H9 (cell line): Measurements from ENCODE around the gene ARHGEF39. TPM values are rescaled to one million over a fixed set of nuclear protein-coding genes. Genes with fewer than 3 reads are reported as not detected.

Experiments
- DNase-seq: peaks from one replicate; pipeline ENCODE4 v3.0.0-alpha.2; 2017
- H2AFZ ChIP-seq: one replicate; pipeline ENCODE4 v1.6.1; 2013; ENCODE audit warnings: mild to moderate bottlenecking, low read length, control low read depth, moderate library complexity
- H2AK5ac ChIP-seq: 2 replicates; pipeline ENCODE4 v1.6.1; 2013; ENCODE audit warnings: low read length, control low read depth, mixed read lengths; ENCODE audit not compliant: insufficient read length
- H2BK120ac ChIP-seq: one replicate; pipeline ENCODE4 v1.6.1; 2013; ENCODE audit warnings: low read depth, mild to moderate bottlenecking, low read length, control low read depth, inconsistent platforms; ENCODE audit not compliant: poor library complexity, severe bottlenecking
- H2BK12ac ChIP-seq: 2 replicates; pipeline ENCODE4 v1.6.1; 2013; ENCODE audit warnings: low read length, control low read depth, mixed read lengths, low read depth; ENCODE audit not compliant: insufficient read length
- H2BK15ac ChIP-seq: 2 replicates; pipeline ENCODE4 v1.6.1; 2013; ENCODE audit warnings: low read depth, low read length, control low read depth
- H2BK20ac ChIP-seq: one replicate; pipeline ENCODE4 v1.6.1; 2013; ENCODE audit warnings: low read depth, mild to moderate bottlenecking, low read length, control low read depth, inconsistent platforms; ENCODE audit not compliant: poor library complexity, severe bottlenecking
- H2BK5ac ChIP-seq: 2 replicates; pipeline ENCODE4 v1.6.1; 2013; ENCODE audit warnings: low read length, control low read depth, mixed read lengths; ENCODE audit not compliant: insufficient read length
- H3K14ac ChIP-seq: 2 replicates; pipeline ENCODE4 v1.6.1; 2013; ENCODE audit warnings: low read length, control low read depth; ENCODE audit not compliant: insufficient read depth
- H3K18ac ChIP-seq: 2 replicates; pipeline ENCODE4 v1.6.1; 2013; ENCODE audit warnings: low read depth, mild to moderate bottlenecking, mixed read lengths, low read length, control low read depth; ENCODE audit not compliant: insufficient read length
- H3K23ac ChIP-seq: 2 replicates; pipeline ENCODE4 v1.6.1; 2013; ENCODE audit warnings: low read length, control low read depth, mixed read lengths, low read depth; ENCODE audit not compliant: insufficient read length
- H3K23me2 ChIP-seq: 2 replicates; pipeline ENCODE4 v1.6.1; 2013; ENCODE audit warnings: low read depth, mild to moderate bottlenecking, mixed read lengths, low read length, control low read depth; ENCODE audit not compliant: insufficient read length, poor library complexity, severe bottlenecking
- H3K27ac ChIP-seq: 2 replicates; pipeline ENCODE4 v1.5.1; 2013; ENCODE audit warnings: low read length, control low read depth, mixed read lengths, low read depth; ENCODE audit not compliant: insufficient read length
- H3K27me3 ChIP-seq: 2 replicates; pipeline ENCODE4 v1.6.1; 2013; ENCODE audit warnings: low read length, control low read depth, inconsistent platforms; ENCODE audit not compliant: insufficient read depth
- H3K4ac ChIP-seq: 2 replicates; pipeline ENCODE4 v1.6.1; 2013; ENCODE audit warnings: low read depth, mild to moderate bottlenecking, control low read depth, inconsistent platforms, low read length, moderate library complexity
- H3K4me1 ChIP-seq: 2 replicates; pipeline ENCODE4 v1.6.1; 2013; ENCODE audit warnings: low read length, control low read depth, inconsistent platforms; ENCODE audit not compliant: insufficient read depth
- H3K4me2 ChIP-seq: 2 replicates; pipeline ENCODE4 v1.6.1; 2013; ENCODE audit warnings: low read length, control low read depth, mixed read lengths; ENCODE audit not compliant: insufficient read length, insufficient read depth
- H3K56ac ChIP-seq: 2 replicates; pipeline ENCODE4 v1.6.1; 2013; ENCODE audit warnings: low read depth, mild to moderate bottlenecking, mixed read lengths, low read length, control low read depth; ENCODE audit not compliant: insufficient read length
- H3K79me1 ChIP-seq: 2 replicates; pipeline ENCODE4 v1.6.1; 2013; ENCODE audit warnings: low read depth, mild to moderate bottlenecking, moderate library complexity, low read length, control low read depth, inconsistent platforms; ENCODE audit not compliant: insufficient read depth, poor library complexity, severe bottlenecking
- H3K79me2 ChIP-seq: 2 replicates; pipeline ENCODE4 v1.6.1; 2013; ENCODE audit warnings: low read length, control low read depth, inconsistent platforms; ENCODE audit not compliant: insufficient read depth
- H3K9ac ChIP-seq: 2 replicates; pipeline ENCODE4 v1.6.1; 2013; ENCODE audit warnings: low read length, control low read depth, mixed read lengths; ENCODE audit not compliant: insufficient read length; ENCODE audit errors: extremely low read depth
- H3K9me3 ChIP-seq: one replicate; pipeline ENCODE4 v1.6.1; 2013; ENCODE audit warnings: low read depth, low read length, inconsistent platforms; ENCODE audit not compliant: control insufficient read depth
- H3T11ph ChIP-seq: one replicate; pipeline ENCODE4 v1.6.1; 2013; ENCODE audit warnings: mild to moderate bottlenecking, low read length, control low read depth, inconsistent platforms
- H4K20me1 ChIP-seq: one replicate; pipeline ENCODE4 v1.6.1; 2013; ENCODE audit not compliant: control insufficient read depth, insufficient read length, insufficient read depth
- H4K5ac ChIP-seq: 2 replicates; pipeline ENCODE4 v1.6.1; 2013; ENCODE audit warnings: low read depth, mild to moderate bottlenecking, mixed read lengths, low read length, control low read depth; ENCODE audit not compliant: insufficient read length
- H4K8ac ChIP-seq: replicated peaks from 2 replicates; pipeline ENCODE4 v1.6.1; 2013; ENCODE audit warnings: low read length, control low read depth, mixed read lengths, low read depth; ENCODE audit not compliant: insufficient read length
- H4K91ac ChIP-seq: 2 replicates; pipeline ENCODE4 v1.6.1; 2013; ENCODE audit warnings: low read depth, mild to moderate bottlenecking, moderate library complexity, mixed read lengths, low read length, control low read depth; ENCODE audit not compliant: insufficient read length
- H3K27ac Mint-ChIP-seq, 3 experiments: 2 replicates in 2 of 3; 3 replicates in 1 of 3; pipeline ENCODE4 v1.8.0; 2020 to 2021; ENCODE audit warnings: mixed read lengths in 3 of 3, mild to moderate bottlenecking in 1 of 3, moderate library complexity in 1 of 3
- H3K27me3 Mint-ChIP-seq: 2 replicates; pipeline ENCODE4 v1.8.0; 2021; ENCODE audit warnings: low read depth, mild to moderate bottlenecking, moderate library complexity, mixed read lengths
- H3K36me3 Mint-ChIP-seq, 3 experiments: 2 replicates in 2 of 3; 3 replicates in 1 of 3; pipeline ENCODE4 v1.8.0; 2020 to 2021; ENCODE audit warnings: low read depth in 3 of 3, mixed read lengths in 3 of 3; ENCODE audit not compliant: insufficient read depth in 1 of 3
- H3K4me1 Mint-ChIP-seq, 2 experiments: 2 replicates each; pipeline ENCODE4 v1.8.0; 2020; ENCODE audit warnings: mixed read lengths in 2 of 2
- H3K4me3 Mint-ChIP-seq, 2 experiments: 2 replicates in 1 of 2; 3 replicates in 1 of 2; pipeline ENCODE4 v1.8.0; 2020 to 2021; ENCODE audit warnings: mild to moderate bottlenecking in 2 of 2, mixed read lengths in 2 of 2, moderate library complexity in 1 of 2
- H3K9me3 Mint-ChIP-seq, 2 experiments: 2 replicates in 1 of 2; 3 replicates in 1 of 2; pipeline ENCODE4 v1.8.0; 2020; ENCODE audit warnings: mild to moderate bottlenecking in 2 of 2, mixed read lengths in 2 of 2, moderate library complexity in 1 of 2
- CTCF ChIP-seq: fragments of 200-600 bp; sonication (generic); conservative IDR thresholded peaks from 3 replicates; pipeline ENCODE4 v1.8.0; 2021; ENCODE audit warnings: antibody characterized with exemption, mild to moderate bottlenecking
- WGBS: extraction: QIAGEN DNeasy Blood & Tissue Kit; methylation state at CpG from one replicate; pipeline ENCODE4 v1.1.7; 2013; ENCODE audit warnings: missing lambda C conversion rate, low lambda C conversion rate, mixed read lengths; ENCODE audit not compliant: insufficient read length; ENCODE audit errors: extremely low coverage; 5-methylcytosine and 5-hydroxymethylcytosine counted together
- total RNA-seq: library from RNA; stranded (reverse); gene quantifications from 2 replicates; pipeline ENCODE4 v1.2.1, GENCODE V29; 2021

ARHGEF39 gene
- total RNA-seq, 1 experiment from 2014 or later = 24.4 TPM

- DNase-seq = no peak
- Mint-ChIP-seq H3K27ac (no peak overlapping the region; a peak in 1 of 7 replicates), H3K4me3 (no peak overlapping the region), H3K9me3 (no peaks in the 10 kb centered on the region; a peak in 1 of 5 replicates), H3K36me3 (peaks cover 41 to 69% (median 64%) of the 10 kb centered on the region in 3 experiments; a peak in 6 of 7 replicates), H3K4me1 (peaks cover 34 to 36% of the 10 kb centered on the region in 2 experiments), H3K27me3 (no peaks in the 10 kb centered on the region)
- H3K79me2 ChIP-seq = no peaks in the 10 kb centered on the region; the same call in 1 of the 2 replicates
- no peak overlapping the region for H2BK5ac ChIP-seq
- peaks cover 3% of the 10 kb centered on the region for H3K4me1 ChIP-seq
- H3T11ph ChIP-seq = no peak overlapping the region
- no peak overlapping the region for H2BK20ac ChIP-seq
- H3K56ac ChIP-seq = no peak overlapping the region
- H3K27me3 ChIP-seq = no peaks in the 10 kb centered on the region
- H3K79me1 ChIP-seq = no peaks in the 10 kb centered on the region
- no peaks in the 10 kb centered on the region for H3K9me3 ChIP-seq
- H3K9ac ChIP-seq = no peak overlapping the region
- H3K27ac ChIP-seq = no peak overlapping the region
- H3K4ac ChIP-seq = no peak overlapping the region
- no peak overlapping the region for H2AK5ac ChIP-seq
- no peak overlapping the region for H2AFZ ChIP-seq
- H3K23me2 ChIP-seq = peaks cover 6% of the 10 kb centered on the region
- H2BK15ac ChIP-seq = no peak overlapping the region
- no peak overlapping the region for H4K5ac ChIP-seq
- no peak overlapping the region for H3K4me2 ChIP-seq
- H4K91ac ChIP-seq = no peak overlapping the region
- H3K14ac ChIP-seq = no peak overlapping the region
- H2BK120ac ChIP-seq = no peak overlapping the region
- no peak overlapping the region for H4K8ac ChIP-seq
- H3K18ac ChIP-seq = no peak overlapping the region
- H2BK12ac ChIP-seq = no peak overlapping the region
- H3K23ac ChIP-seq = no peak overlapping the region
- WGBS = no CpG with 5 or more reads among the region's 13 CpGs
- no peaks in the 10 kb centered on the region for H4K20me1 ChIP-seq
- no peak for TF ChIP-seq CTCF
These were observed 20.5 kb upstream of the ARHGEF39 start for GRCh38 chr9:35685506-35685905.
